ENCODE measurements around the gene UBL3. TPM values are rescaled to one million over a fixed set of nuclear protein-coding genes. Genes with fewer than 3 reads are reported as not detected.

The UBL3 gene
- total RNA-seq, 1 donor from 2014 or later = 20.0 TPM

- Histone ChIP-seq H3K9ac (no peak overlapping the region), H3K36me3 (no peaks in the 10 kb centered on the region), H3K4me1 (peaks cover 24% of the 10 kb centered on the region), H3K9me3 (ENCODE audit: low read depth) (no peaks in the 10 kb centered on the region), H3F3A (ENCODE audit: low read depth) (no peaks in the 10 kb centered on the region), H3K27ac (no peak overlapping the region), H3K27me3 (no peaks in the 10 kb centered on the region), H2AFZ (replicated peaks) (peak overlapping the region; percentile 97), H4K20me1 (ENCODE audit: low read depth) (no peaks in the 10 kb centered on the region), H3K4me3 (no peak overlapping the region), H3K79me2 (ENCODE audit: low read depth) (no peaks in the 10 kb centered on the region), H3K4me2 (peak overlapping the region; percentile 34)
- TF ChIP-seq CTCF (IDR thresholded peaks at IDR 0.05) (no peak), EZH2phosphoT487 (IDR thresholded peaks at IDR 0.05) (no peak), EZH2 (IDR thresholded peaks at IDR 0.05) (no peak)
- Mint-ChIP-seq H3K9me3 (no peaks in the 10 kb centered on the region), H3K4me1 (peaks cover 21% of the 10 kb centered on the region), H3K4me3 (no peak overlapping the region), H3K27me3 (ENCODE audit: insufficient read depth, low read depth) (peaks cover 2% of the 10 kb centered on the region), H3K27ac (no peak overlapping the region), H3K36me3 (no peaks in the 10 kb centered on the region)
- DNase-seq (ENCODE audit: low spot score) = no peak
These were observed 25.2 kb upstream of the UBL3 start for GRCh38 chr13:29875646-29876045.

GRCh38 chr13:29868581-29868980 is 18.2 kb upstream of the UBL3 start:
- Histone ChIP-seq H3K4me1 (no peaks in the 10 kb centered on the region), H3K27me3 (no peaks in the 10 kb centered on the region), H3K27ac (no peak overlapping the region), H3K9me3 (ENCODE audit: low read depth) (no peaks in the 10 kb centered on the region), H3F3A (ENCODE audit: low read depth) (no peaks in the 10 kb centered on the region), H3K36me3 (no peaks in the 10 kb centered on the region), H4K20me1 (ENCODE audit: low read depth) (no peaks in the 10 kb centered on the region), H2AFZ (replicated peaks) (no peak overlapping the region), H3K4me2 (no peak overlapping the region), H3K79me2 (ENCODE audit: low read depth) (no peaks in the 10 kb centered on the region), H3K4me3 (no peak overlapping the region), H3K9ac (no peak overlapping the region)
- Mint-ChIP-seq H3K27ac (no peak overlapping the region), H3K4me3 (no peak overlapping the region), H3K4me1 (no peaks in the 10 kb centered on the region), H3K9me3 (peaks cover 2% of the 10 kb centered on the region), H3K36me3 (no peaks in the 10 kb centered on the region), H3K27me3 (ENCODE audit: insufficient read depth, low read depth) (peaks cover 2% of the 10 kb centered on the region)
- TF ChIP-seq CTCF (IDR thresholded peaks at IDR 0.05) = no peak
- no peak for DNase-seq (ENCODE audit: low spot score)

GRCh38 chr13:29865934-29866333 is 15.5 kb upstream of the UBL3 start:
- H3K36me3 Mint-ChIP-seq = no peaks in the 10 kb centered on the region
- no peak overlapping the region for H3K27ac Mint-ChIP-seq
- H3K79me2 ChIP-seq (ENCODE audit: low read depth) = no peaks in the 10 kb centered on the region
- peaks cover 2% of the 10 kb centered on the region for H3K9me3 Mint-ChIP-seq
- H3K9ac ChIP-seq = no peak overlapping the region
- H3K4me2 ChIP-seq = no peak overlapping the region
- no peak overlapping the region for H3K4me3 ChIP-seq
- H3K36me3 ChIP-seq = no peaks in the 10 kb centered on the region
- no peak overlapping the region for H3K4me3 Mint-ChIP-seq
- no peak overlapping the region for H2AFZ ChIP-seq (replicated peaks)
- peaks cover 3% of the 10 kb centered on the region for H3K27me3 Mint-ChIP-seq (ENCODE audit: insufficient read depth, low read depth)
- H3K4me1 ChIP-seq = no peaks in the 10 kb centered on the region
- DNase-seq (ENCODE audit: low spot score) = no peak
- H3K4me1 Mint-ChIP-seq = no peaks in the 10 kb centered on the region
- no peaks in the 10 kb centered on the region for H3F3A ChIP-seq (ENCODE audit: low read depth)
- no peaks in the 10 kb centered on the region for H3K9me3 ChIP-seq (ENCODE audit: low read depth)
- no peak overlapping the region for H3K27ac ChIP-seq
- H4K20me1 ChIP-seq (ENCODE audit: low read depth) = no peaks in the 10 kb centered on the region
- TF ChIP-seq EZH2phosphoT487 (IDR thresholded peaks at IDR 0.05) (no peak), CTCF (IDR thresholded peaks at IDR 0.05) (no peak), EZH2 (IDR thresholded peaks at IDR 0.05) (no peak)
- H3K27me3 ChIP-seq = no peaks in the 10 kb centered on the region

GRCh38 chr13:29861694-29862110 is 11.3 kb upstream of the UBL3 start:
- no peak overlapping the region for H3K4me3 ChIP-seq
- DNase-seq (ENCODE audit: low spot score) = no peak
- Mint-ChIP-seq H3K27ac (no peak overlapping the region), H3K27me3 (ENCODE audit: insufficient read depth, low read depth) (peaks cover 3% of the 10 kb centered on the region), H3K9me3 (peaks cover 2% of the 10 kb centered on the region), H3K4me1 (peaks cover 2% of the 10 kb centered on the region), H3K36me3 (no peaks in the 10 kb centered on the region), H3K4me3 (no peak overlapping the region)
- no peaks in the 10 kb centered on the region for H3K4me1 ChIP-seq
- TF ChIP-seq EZH2phosphoT487 (IDR thresholded peaks at IDR 0.05) (no peak), EZH2 (IDR thresholded peaks at IDR 0.05) (no peak), CTCF (IDR thresholded peaks at IDR 0.05) (no peak)
- H3K4me2 ChIP-seq = no peak overlapping the region
- H3K79me2 ChIP-seq (ENCODE audit: low read depth) = no peaks in the 10 kb centered on the region
- no peaks in the 10 kb centered on the region for H3K27me3 ChIP-seq
- no peak overlapping the region for H3K9ac ChIP-seq
- no peaks in the 10 kb centered on the region for H3K9me3 ChIP-seq (ENCODE audit: low read depth)
- no peaks in the 10 kb centered on the region for H3K36me3 ChIP-seq
- H3F3A ChIP-seq (ENCODE audit: low read depth) = no peaks in the 10 kb centered on the region
- H3K27ac ChIP-seq = no peak overlapping the region
- H4K20me1 ChIP-seq (ENCODE audit: low read depth) = no peaks in the 10 kb centered on the region
- H2AFZ ChIP-seq (replicated peaks) = no peak overlapping the region

All from neural progenitor cell (in vitro differentiated cells).